Esophagus (tissue), 2 donors: ENCODE measurements around the gene SEPTIN2. TPM values are rescaled to one million over a fixed set of nuclear protein-coding genes. Genes with fewer than 3 reads are reported as not detected.

Experiments
- H3K27ac ChIP-seq, 2 donors: one replicate each; pipeline ENCODE4 v1.5.1; 2013; ENCODE audit warnings: low read depth in 2 of 2, mild to moderate bottlenecking in 2 of 2, inconsistent platforms in 1 of 2, low read length in 1 of 2, moderate library complexity in 1 of 2
- H3K27me3 ChIP-seq, 2 donors: one replicate each; pipeline ENCODE4 v1.6.1; 2013; ENCODE audit warnings: low read length in 2 of 2, control low read depth in 1 of 2, mild to moderate bottlenecking in 1 of 2; ENCODE audit not compliant: insufficient read depth in 2 of 2, control insufficient read depth in 1 of 2
- H3K36me3 ChIP-seq, 2 donors: one replicate each; pipeline ENCODE4 v1.6.1; 2013; ENCODE audit warnings: low read length in 1 of 2; ENCODE audit not compliant: control insufficient read depth in 2 of 2, insufficient read depth in 2 of 2
- H3K4me1 ChIP-seq, 2 donors: one replicate each; pipeline ENCODE4 v1.6.1; 2013; ENCODE audit warnings: low read length in 1 of 2; ENCODE audit not compliant: control insufficient read depth in 2 of 2, insufficient read depth in 2 of 2
- H3K4me3 ChIP-seq, 2 donors: one replicate each; pipeline ENCODE4 v1.5.1; 2013; ENCODE audit warnings: low read length in 2 of 2, mild to moderate bottlenecking in 2 of 2, low read depth in 1 of 2, moderate library complexity in 1 of 2
- H3K9me3 ChIP-seq, 2 donors: one replicate each; pipeline ENCODE4 v1.6.1; 2013; ENCODE audit warnings: mild to moderate bottlenecking in 2 of 2, low read depth in 1 of 2, low read length in 1 of 2, moderate library complexity in 1 of 2; ENCODE audit not compliant: control insufficient read depth in 2 of 2, insufficient read depth in 1 of 2
- WGBS, 2 donors: extraction: QIAGEN DNeasy Blood & Tissue Kit; methylation state at CpG; one replicate each; pipeline ENCODE4 v1.1.7; 2013; 5-methylcytosine and 5-hydroxymethylcytosine counted together
- polyA plus RNA-seq, 2 donors: library from polyadenylated mRNA; stranded (reverse); fragments of 200-250 nt; gene quantifications; one replicate each; pipeline ENCODE4 v1.2.3, GENCODE V29; 2013
- donor health status: healthy with polysubstance abuse.
- donor health status: Bipolar disorder and iron deficiency.

The SEPTIN2 gene
- polyA plus RNA-seq, 2 donors: 63.6 to 95.6 TPM

GRCh38 chr2:241340631-241341163 is 25.0 kb downstream of the SEPTIN2 start:
- H3K4me1 ChIP-seq: peaks cover 0 to 2% of the 10 kb centered on the region in 2 donors
- WGBS, 2 donors: 70 to 74% methylated on average over 3 of the region's 3 CpGs
- peaks cover 23 to 24% of the 10 kb centered on the region in 2 donors for H3K36me3 ChIP-seq
- no peaks in the 10 kb centered on the region for H3K27me3 ChIP-seq
- H3K4me3 ChIP-seq: no peak overlapping the region
- H3K9me3 ChIP-seq: no peaks in the 10 kb centered on the region
- H3K27ac ChIP-seq: no peak overlapping the region

- WGBS, 2 donors: 85 to 86% methylated on average over 9 of the region's 9 CpGs
- Histone ChIP-seq H3K4me1 (peaks cover 0 to 2% of the 10 kb centered on the region in 2 donors), H3K9me3 (no peaks in the 10 kb centered on the region), H3K27ac (no peak overlapping the region), H3K27me3 (no peaks in the 10 kb centered on the region), H3K4me3 (no peak overlapping the region), H3K36me3 (peaks cover 22 to 34% of the 10 kb centered on the region in 2 donors)
Observed at GRCh38 chr2:241344925-241345651, 29.4 kb downstream of the SEPTIN2 start.

GRCh38 chr2:241349941-241350340 is 34.2 kb downstream of the SEPTIN2 start:
- H3K9me3 ChIP-seq: no peaks in the 10 kb centered on the region
- WGBS, 2 donors: 93 to 96% methylated on average over 8 of the region's 8 CpGs
- H3K4me1 ChIP-seq: peaks cover 0 to 2% of the 10 kb centered on the region in 2 donors
- H3K27ac ChIP-seq: no peak overlapping the region
- H3K36me3 ChIP-seq: peaks cover 20 to 27% of the 10 kb centered on the region in 2 donors
- H3K4me3 ChIP-seq: no peak overlapping the region
- H3K27me3 ChIP-seq: no peaks in the 10 kb centered on the region

GRCh38 chr2:241350530-241350877 is 34.8 kb downstream of the SEPTIN2 start:
- H3K27ac ChIP-seq: no peak overlapping the region
- 78 to 79% methylated on average over 2 of the region's 2 CpGs for WGBS, 2 donors

GRCh38 chr2:241350878-241351639 is 35.3 kb downstream of the SEPTIN2 start:
- Histone ChIP-seq H3K4me1 (peaks cover 0 to 5% of the 10 kb centered on the region in 2 donors), H3K27ac (peak overlapping the region in 1 of 2 donors; percentile 29), H3K9me3 (no peaks in the 10 kb centered on the region), H3K4me3 (no peak overlapping the region), H3K27me3 (no peaks in the 10 kb centered on the region), H3K36me3 (peaks cover 18 to 23% of the 10 kb centered on the region in 2 donors)
- WGBS, 2 donors: 66 to 79% methylated on average over 9 of the region's 9 CpGs

More at GRCh38 chr2:241350530-241350877, 34.8 kb downstream of the SEPTIN2 start:
- peaks cover 20 to 23% of the 10 kb centered on the region in 2 donors for H3K36me3 ChIP-seq
- no peak overlapping the region for H3K4me3 ChIP-seq
- no peaks in the 10 kb centered on the region for H3K9me3 ChIP-seq
- no peaks in the 10 kb centered on the region for H3K27me3 ChIP-seq
- peaks cover 0 to 5% of the 10 kb centered on the region in 2 donors for H3K4me1 ChIP-seq

GRCh38 chr2:241351640-241352031 is 35.9 kb downstream of the SEPTIN2 start:
- WGBS, 2 donors: 59 to 69% methylated on average over 3 of the region's 3 CpGs
- Histone ChIP-seq H3K4me1 (peaks cover 0 to 5% of the 10 kb centered on the region in 2 donors), H3K4me3 (no peak overlapping the region), H3K27me3 (no peaks in the 10 kb centered on the region), H3K9me3 (no peaks in the 10 kb centered on the region), H3K36me3 (peaks cover 15 to 22% of the 10 kb centered on the region in 2 donors), H3K27ac (no peak overlapping the region)

GRCh38 chr2:241352227-241352626 is 36.5 kb downstream of the SEPTIN2 start:
- peaks cover 0 to 5% of the 10 kb centered on the region in 2 donors for H3K4me1 ChIP-seq
- H3K36me3 ChIP-seq: peaks cover 10 to 20% of the 10 kb centered on the region in 2 donors
- no peak overlapping the region for H3K4me3 ChIP-seq
- H3K9me3 ChIP-seq: no peaks in the 10 kb centered on the region
- H3K27me3 ChIP-seq: no peaks in the 10 kb centered on the region
- H3K27ac ChIP-seq: no peak overlapping the region
- 75% methylated on average over 3 of the region's 3 CpGs for WGBS, 2 donors

GRCh38 chr2:241354668-241355658 is 39.2 kb downstream of the SEPTIN2 start:
- WGBS, 2 donors: 29 to 36% methylated on average over 22 to 40 of the region's 40 CpGs
- Histone ChIP-seq H3K36me3 (peaks cover 4 to 19% of the 10 kb centered on the region in 2 donors), H3K27ac (peak overlapping the region; percentile 87 to 89)

More at GRCh38 chr2:241354668-241355658, 39.2 kb downstream of the SEPTIN2 start:
- H3K9me3 ChIP-seq: no peaks in the 10 kb centered on the region
- peak overlapping the region in 1 of 2 donors; percentile 35 for H3K4me3 ChIP-seq
- peaks cover 0 to 5% of the 10 kb centered on the region in 2 donors for H3K4me1 ChIP-seq
- H3K27me3 ChIP-seq: no peaks in the 10 kb centered on the region
